A549 (cell line): ENCODE data around the gene LRRC61. TPM values are rescaled to one million over a fixed set of nuclear protein-coding genes. Genes with fewer than 3 reads are reported as not detected.

Source experiments
- ATAC-seq, 2 experiments: fragments of 200-7000 bp in 1 of 2; fragments of >200 bp in 1 of 2; cut with Nextera tagmentation in 1 of 2; cut with Tn5 transposase in 1 of 2; 3 replicates each; pipeline versions ENCODE4 v1.8.0 to v1.9.1; 2018 to 2020; ENCODE audit warnings: mild to moderate bottlenecking in 1 of 2, moderate library complexity in 1 of 2
- CTCF ChIA-PET: fragments of 300-600 bp; sonication (Branson Sonifier 250); formaldehyde crosslinking; extraction: SDS; loops from one replicate; lab custom pipeline; 2021; ENCODE audit warnings: antibody characterized with exemption, inconsistent platforms; lab: Yijun Ruan, JAX
- POLR2A ChIA-PET: fragments of 350-600 bp; formaldehyde crosslinking; extraction: SDS; loops from one replicate; lab custom pipeline; 2021; ENCODE audit warnings: antibody characterized with exemption, inconsistent platforms; lab: Yijun Ruan, JAX
- DNase-seq, 2 experiments: peaks; one replicate each; pipeline versions ENCODE4 v3.0.0 to v3.0.0-alpha.2; 2011 to 2016; ENCODE audit warnings: low read depth in 1 of 2, low spot score in 1 of 2
- FAIRE-seq: peaks from 2 replicates; lab custom pipeline; 2011; peaks lifted over from hg19 to GRCh38; lab: Jason Lieb, UNC
- H3K27ac ChIP-seq, 2 experiments: fragments of >200 bp; sonication (Bioruptor Twin); formaldehyde crosslinking; 3 replicates each; pipeline ENCODE4 v1.5.1; 2016 to 2017
- H3K4me1 ChIP-seq: fragments of >200 bp; sonication (Bioruptor Twin); formaldehyde crosslinking; 3 replicates; pipeline ENCODE4 v1.6.1; 2016
- H3K4me2 ChIP-seq: fragments of >200 bp; sonication (Bioruptor Twin); formaldehyde crosslinking; 3 replicates; pipeline ENCODE4 v1.6.1; 2016
- H3K4me3 ChIP-seq: fragments of >200 bp; sonication (Bioruptor Twin); formaldehyde crosslinking; 3 replicates; pipeline ENCODE4 v1.5.1; 2016
- H3K9me3 ChIP-seq: fragments of >200 bp; sonication (Bioruptor Twin); formaldehyde crosslinking; 3 replicates; pipeline ENCODE4 v1.6.1; 2016
- BHLHE40 ChIP-seq: IDR thresholded peaks from 2 replicates; pipeline ENCODE4 v1.6.1; 2012; ENCODE audit warnings: low read depth, low read length, inconsistent platforms
- CBX2 ChIP-seq: fragments of 200-600 bp; sonication (generic); IDR thresholded peaks from 2 replicates; pipeline ENCODE4 v1.6.1; 2016; ENCODE audit warnings: low read depth, mild to moderate bottlenecking, borderline replicate concordance
- CEBPB ChIP-seq, 2 experiments: fragments of >200 bp in 1 of 2; sonication (Bioruptor Twin) in 1 of 2; formaldehyde crosslinking in 1 of 2; IDR thresholded peaks; 2 replicates each; pipeline ENCODE4 v1.6.1; 2012 to 2016
- CHD4 ChIP-seq: fragments of 200-600 bp; sonication (generic); IDR thresholded peaks from 2 replicates; pipeline ENCODE4 v1.6.1; 2016; ENCODE audit warnings: antibody characterized with exemption, mild to moderate bottlenecking, borderline replicate concordance
- EHF ChIP-seq: fragments of 250-450 bp; sonication (Bioruptor Pico); IDR thresholded peaks from 2 replicates; pipeline ENCODE4 v1.5.0; 2020; ENCODE audit warnings: mild to moderate bottlenecking
- FOSL2 ChIP-seq, 2 experiments: fragments of 450-650 bp in 1 of 2; fragments of >200 bp in 1 of 2; sonication (Bioruptor Twin) in 1 of 2; formaldehyde crosslinking; IDR thresholded peaks; 2 replicates each; pipeline versions ENCODE4 v1.5.0 to v1.6.1; 2016 to 2020; ENCODE audit warnings: mild to moderate bottlenecking in 1 of 2, moderate library complexity in 1 of 2
- FOXS1 ChIP-seq: fragments of 250-450 bp; sonication (Bioruptor Pico); IDR thresholded peaks from 2 replicates; pipeline ENCODE4 v1.5.0; 2020; ENCODE audit warnings: mild to moderate bottlenecking, moderate library complexity
- HOXA7 ChIP-seq: fragments of 250-450 bp; sonication (Bioruptor Pico); IDR thresholded peaks from 2 replicates; pipeline ENCODE4 v1.5.0; 2020; ENCODE audit warnings: mild to moderate bottlenecking, moderate library complexity
- HOXB13 ChIP-seq: fragments of 250-450 bp; sonication (Bioruptor Pico); IDR thresholded peaks from 2 replicates; pipeline ENCODE4 v1.5.0; 2020; ENCODE audit warnings: low read depth, mild to moderate bottlenecking, moderate library complexity
- JUN ChIP-seq, 2 experiments: fragments of >200 bp; sonication (Bioruptor Twin); formaldehyde crosslinking; IDR thresholded peaks; 2 replicates in 1 of 2; 3 replicates in 1 of 2; pipeline ENCODE4 v1.6.1; 2016 to 2017
- JUNB ChIP-seq: fragments of >200 bp; sonication (Bioruptor Twin); formaldehyde crosslinking; IDR thresholded peaks from 2 replicates; pipeline ENCODE4 v1.6.1; 2016
- KDM1A ChIP-seq: fragments of 200-600 bp; sonication (generic); IDR thresholded peaks from 2 replicates; pipeline ENCODE4 v1.6.1; 2016; ENCODE audit warnings: low read depth, mild to moderate bottlenecking
- KDM5A ChIP-seq: fragments of 200-600 bp; sonication (generic); IDR thresholded peaks from 2 replicates; pipeline ENCODE4 v1.6.1; 2016; ENCODE audit warnings: antibody characterized with exemption, mild to moderate bottlenecking
- MAZ ChIP-seq: fragments of 150-350 bp; IDR thresholded peaks from 2 replicates; pipeline ENCODE4 v1.6.1; 2014; ENCODE audit warnings: antibody characterized with exemption, low read depth, low read length, borderline replicate concordance
- NPAS2 ChIP-seq: fragments of 250-450 bp; sonication (Bioruptor Pico); IDR thresholded peaks from 2 replicates; pipeline ENCODE4 v1.8.0; 2022; ENCODE audit warnings: mild to moderate bottlenecking, moderate library complexity, borderline replicate concordance
- NR3C1 ChIP-seq: fragments of >200 bp; sonication (Bioruptor Twin); formaldehyde crosslinking; IDR thresholded peaks from 3 replicates; pipeline ENCODE4 v1.6.1; 2017
- PHF8 ChIP-seq: fragments of 200-600 bp; sonication (generic); IDR thresholded peaks from 2 replicates; pipeline ENCODE4 v1.6.1; 2016; ENCODE audit warnings: low read depth, mild to moderate bottlenecking, antibody characterized with exemption, moderate library complexity, borderline replicate concordance
- POLR2A ChIP-seq: IDR thresholded peaks from 2 replicates; pipeline ENCODE4 v1.6.1; 2012; ENCODE audit warnings: mild to moderate bottlenecking, low read length
- POLR2AphosphoS2 ChIP-seq: conservative IDR thresholded peaks from 2 replicates; pipeline ENCODE4 v1.6.1; 2012; ENCODE audit warnings: low read length, improper control_type of control experiment, inconsistent platforms
- RARB ChIP-seq: fragments of 250-450 bp; sonication (Bioruptor Pico); IDR thresholded peaks from 2 replicates; pipeline ENCODE4 v1.8.0; 2021; ENCODE audit warnings: mild to moderate bottlenecking, moderate library complexity
- RFX5 ChIP-seq: fragments of 450-650 bp; IDR thresholded peaks from 2 replicates; pipeline ENCODE4 v1.7.1; 2014; ENCODE audit warnings: antibody characterized with exemption, mild to moderate bottlenecking, moderate library complexity
- SMC3 ChIP-seq: fragments of >200 bp; sonication (Bioruptor Twin); formaldehyde crosslinking; IDR thresholded peaks from 3 replicates; pipeline ENCODE4 v1.6.1; 2018; ENCODE audit warnings: inconsistent platforms
- SREBF2 ChIP-seq: fragments of 450-650 bp; IDR thresholded peaks from 2 replicates; pipeline ENCODE4 v1.6.1; 2014; ENCODE audit warnings: mild to moderate bottlenecking, moderate library complexity
- TP53 ChIP-seq: fragments of 250-450 bp; sonication (Bioruptor Pico); IDR thresholded peaks from 2 replicates; pipeline ENCODE4 v1.5.0; 2021; ENCODE audit warnings: mild to moderate bottlenecking, moderate library complexity
- ZFP36 ChIP-seq: fragments of 450-650 bp; IDR thresholded peaks from 2 replicates; pipeline ENCODE4 v1.6.1; 2014; ENCODE audit warnings: borderline replicate concordance; ENCODE audit not compliant: partially characterized antibody
- ZNF302 ChIP-seq: fragments of 250-450 bp; sonication (Bioruptor Pico); IDR thresholded peaks from 2 replicates; pipeline ENCODE4 v1.9.0; 2021; ENCODE audit warnings: inconsistent platforms, mild to moderate bottlenecking, moderate library complexity
- WGBS: methylation state at CpG from one replicate; pipeline ENCODE4 v1.1.6; 2017; ENCODE audit errors: missing lambda C conversion rate; 5-methylcytosine and 5-hydroxymethylcytosine counted together
- polyA plus RNA-seq, 4 experiments: library from polyadenylated mRNA; depleted of rRNA in 3 of 4; stranded (reverse); fragments of >200 nt; fragmentation: RNase III in 1 of 4; extraction: RNeasy Plus Mini Kit Qiagen cat#74134 plus additional on column Dnase treatment in 1 of 4; gene quantifications; 2 replicates in 3 of 4; 3 replicates in 1 of 4; pipeline ENCODE4 v1.2.3, GENCODE V29; 2011 to 2017
- TF ChIP-seq, protein P1 (sequence below): IDR thresholded peaks from 2 replicates; pipeline ENCODE4 v1.6.1; 2012
- TF ChIP-seq, protein P2 (sequence below): fragments of >200 bp; sonication (Bioruptor Twin); formaldehyde crosslinking; IDR thresholded peaks from 2 replicates; pipeline ENCODE4 v1.6.1; 2016
- TF ChIP-seq, protein P3 (sequence below): fragments of >200 bp; sonication (Bioruptor Twin); formaldehyde crosslinking; IDR thresholded peaks from 3 replicates; pipeline ENCODE4 v1.6.1; 2016

The LRRC61 gene
- polyA plus RNA-seq, 2 of the 4 experiments (the other 2 are of a cell fraction) = 0.19 to 0.22 TPM

DNA sequence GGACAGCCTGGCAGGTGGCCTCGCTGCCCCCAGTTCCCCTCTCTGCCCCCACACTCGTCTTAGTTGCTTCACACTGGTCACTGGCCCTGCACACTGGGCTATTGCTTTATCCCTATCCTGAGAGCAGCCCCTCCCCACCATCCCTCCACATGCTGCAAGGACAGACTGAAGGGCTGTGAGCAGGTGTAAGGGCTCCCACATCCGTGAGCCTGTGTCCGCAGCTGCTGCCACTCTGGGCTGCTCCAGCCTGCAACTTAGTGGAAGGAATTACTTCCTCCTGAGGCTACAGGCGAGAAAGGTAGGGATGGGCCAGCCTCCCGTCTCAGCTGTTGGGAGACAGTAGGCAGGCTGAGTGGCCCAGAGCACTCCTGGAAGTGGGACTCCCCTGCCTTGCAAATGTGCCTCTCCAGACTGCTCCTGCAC lies 14.5 kb downstream of the LRRC61 start:
- TF ChIP-seq RARB (CRISPR knock-in tag) (no peak), RFX5 (no peak), FOSL2 (IDR thresholded peaks at IDR 0.05) (no peak), FOSL2 (CRISPR knock-in tag; IDR thresholded peaks at IDR 0.05) (no peak), ZNF302 (CRISPR knock-in tag) (no peak), SMC3 (no peak), TP53 (no peak), NR3C1 (no peak), NPAS2 (CRISPR knock-in tag) (no peak), HOXA7 (CRISPR knock-in tag) (no peak), CEBPB (IDR thresholded peaks at IDR 0.05) (no peak), FOXS1 (CRISPR knock-in tag) (no peak), SREBF2 (no peak), JUNB (no peak), MAZ (no peak), KDM5A (no peak), HOXB13 (CRISPR knock-in tag) (no peak), POLR2A (no peak)
- TF ChIP-seq, protein P1, sequence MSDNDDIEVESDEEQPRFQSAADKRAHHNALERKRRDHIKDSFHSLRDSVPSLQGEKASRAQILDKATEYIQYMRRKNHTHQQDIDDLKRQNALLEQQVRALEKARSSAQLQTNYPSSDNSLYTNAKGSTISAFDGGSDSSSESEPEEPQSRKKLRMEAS = no peak
- Histone ChIP-seq H3K27ac (no peak overlapping the region), H3K4me3 (no peak overlapping the region), H3K9me3 (no peaks in the 10 kb centered on the region), H3K4me2 (no peak overlapping the region), H3K4me1 (no peaks in the 10 kb centered on the region)
- DNase-seq (no peak), ATAC-seq (no peak; a peak in 2 of 6 replicates), FAIRE-seq (no peak)
- ChIA-PET CTCF (interaction anchor here (1.3 kb wide), 1 partner anchor 18 kb away, joined by 4 read pairs; no protein-coding TSS in a partner anchor), POLR2A (no interaction called here)
- 60% methylated on average over 6 of the region's 6 CpGs for WGBS

DNA sequence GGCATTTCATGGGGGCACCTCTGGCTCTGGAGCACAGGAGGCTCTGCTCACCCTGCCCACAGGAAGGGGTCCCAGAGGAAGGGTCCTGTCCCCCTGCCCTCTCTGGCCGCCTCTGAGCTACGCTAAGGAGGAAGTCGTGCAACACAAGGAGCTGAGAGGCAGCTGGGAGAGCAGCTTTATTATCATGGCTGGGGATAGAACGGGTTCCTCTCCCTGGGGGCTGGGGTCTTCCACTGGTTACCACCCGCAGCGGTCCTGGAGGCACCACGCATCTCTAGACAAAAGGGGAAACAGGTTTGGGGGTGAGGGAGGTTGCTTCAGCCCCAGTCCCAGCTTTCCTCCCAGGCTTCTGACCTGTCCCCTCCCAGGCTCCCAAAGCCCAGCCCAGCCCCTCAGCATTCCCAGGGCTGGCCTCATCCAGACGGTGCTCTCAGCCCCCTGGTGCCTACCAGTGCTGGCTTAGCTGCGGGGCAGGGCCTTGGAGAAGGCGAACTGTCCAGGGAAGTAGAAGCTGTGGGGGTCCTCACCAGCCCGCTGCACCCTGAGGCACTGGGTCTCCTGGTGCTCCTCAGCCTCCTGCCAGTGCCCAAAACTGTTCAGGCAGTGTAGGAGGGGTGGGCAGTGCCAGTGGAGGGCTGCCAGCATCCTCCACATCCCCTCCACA lies 15.1 kb downstream of the LRRC61 start:
- Histone ChIP-seq H3K9me3 (no peaks in the 10 kb centered on the region), H3K4me1 (no peaks in the 10 kb centered on the region), H3K4me3 (no peak overlapping the region), H3K4me2 (no peak overlapping the region), H3K27ac (no peak overlapping the region)
- no peak for FAIRE-seq
- ChIA-PET CTCF (interaction anchor here (1.3 kb wide), 1 partner anchor 17 kb away, joined by 4 read pairs; no protein-coding TSS in a partner anchor), POLR2A (no interaction called here)
- DNase-seq = no peak
- 41% methylated on average over 4 of the region's 11 CpGs for WGBS
- ATAC-seq = no peak
- TF ChIP-seq CBX2 = no peak
- TF ChIP-seq, protein P2, sequence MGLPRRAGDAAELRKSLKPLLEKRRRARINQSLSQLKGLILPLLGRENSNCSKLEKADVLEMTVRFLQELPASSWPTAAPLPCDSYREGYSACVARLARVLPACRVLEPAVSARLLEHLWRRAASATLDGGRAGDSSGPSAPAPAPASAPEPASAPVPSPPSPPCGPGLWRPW = no peak
- TF ChIP-seq SMC3 = no peak

DNA sequence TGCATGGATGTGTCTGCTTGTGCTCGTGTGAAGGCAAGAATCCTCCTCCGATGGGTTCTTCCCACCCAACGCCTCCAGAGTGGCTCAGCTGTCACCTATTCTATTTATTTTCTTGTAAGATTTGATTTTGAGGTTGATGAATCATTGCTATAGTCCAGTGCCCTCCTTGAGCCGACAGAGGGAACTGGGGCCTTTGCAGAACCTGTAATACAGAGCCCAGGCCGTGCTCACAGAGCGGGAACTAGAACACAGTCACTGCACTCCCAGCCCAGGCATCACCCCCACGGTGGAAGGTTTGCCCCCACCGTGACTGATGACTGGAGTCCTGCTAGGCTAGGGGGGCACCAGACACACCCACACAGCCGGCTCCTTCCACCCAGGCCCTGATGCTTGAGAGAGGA lies 16.3 kb downstream of the LRRC61 start:
- H3K27ac ChIP-seq = no peak overlapping the region
- ATAC-seq (no peak), DNase-seq (no peak), FAIRE-seq (no peak)
- 63% methylated on average over 6 of the region's 9 CpGs for WGBS
- CTCF ChIA-PET = no interaction called here
- no peak overlapping the region for H3K4me2 ChIP-seq
- 0 out of 3 replicates have a peak, but pooled peaks cover 9% of the 10 kb centered on the region for H3K9me3 ChIP-seq
- no peak for TF ChIP-seq BHLHE40
- H3K4me1 ChIP-seq = no peaks in the 10 kb centered on the region
- POLR2A ChIA-PET = no interaction called here
- H3K4me3 ChIP-seq = no peak overlapping the region

DNA sequence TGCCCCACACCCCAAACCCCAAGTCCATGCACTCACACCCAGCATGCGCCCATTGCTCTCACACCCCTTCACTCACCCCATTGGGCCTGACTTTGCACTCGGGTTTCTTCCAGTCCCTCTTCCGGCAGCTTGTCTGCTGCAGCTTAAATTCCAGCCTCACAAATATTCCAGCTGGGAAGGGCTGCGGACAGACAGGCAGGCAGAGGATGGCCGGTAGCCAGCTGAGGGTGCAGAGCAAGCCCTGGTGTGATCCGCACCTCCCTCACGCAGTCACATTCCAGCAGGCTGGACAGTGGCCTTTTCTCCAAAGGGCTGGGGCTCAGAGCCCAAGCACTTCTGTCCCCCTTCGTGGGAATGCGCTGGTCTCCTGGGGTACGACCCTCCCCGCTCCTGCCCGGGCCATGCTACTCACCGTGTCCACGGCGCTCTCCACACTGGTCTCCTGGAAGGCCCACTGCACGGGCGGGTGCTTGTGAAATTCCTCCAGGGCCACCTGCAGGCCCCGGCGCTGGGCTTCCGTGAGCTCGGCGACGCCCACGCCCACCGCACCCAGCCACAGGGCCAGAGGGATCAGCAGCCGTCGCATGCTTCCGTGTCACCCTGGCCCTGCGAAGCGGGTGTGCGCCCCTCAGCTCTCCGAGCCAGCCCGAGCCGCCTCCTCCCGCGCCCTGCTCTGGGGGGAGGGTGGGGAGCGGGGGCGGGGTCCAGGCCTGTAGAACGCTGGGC lies 17.0 kb downstream of the LRRC61 start:
- ATAC-seq (no peak), DNase-seq (no peak), FAIRE-seq (no peak)
- 77% methylated on average over 21 of the region's 39 CpGs for WGBS
- H3K27ac ChIP-seq = no peak overlapping the region
- no peaks in the 10 kb centered on the region for H3K4me1 ChIP-seq
- POLR2A ChIA-PET = no interaction called here
- peaks cover 16% of the 10 kb centered on the region; the same call in 1 of the 3 replicates for H3K9me3 ChIP-seq
- CTCF ChIA-PET = interaction anchor here (0.9 kb wide), 1 partner anchor 16 kb away, joined by 3 read pairs; no protein-coding TSS in a partner anchor
- H3K4me3 ChIP-seq = no peak overlapping the region
- no peak overlapping the region for H3K4me2 ChIP-seq
- TF ChIP-seq RFX5 (no peak), JUNB (no peak), JUN (IDR thresholded peaks at IDR 0.05) (no peak), KDM1A (no peak), ZNF302 (CRISPR knock-in tag) (no peak), SREBF2 (no peak), POLR2AphosphoS2 (no peak), RARB (CRISPR knock-in tag) (no peak), PHF8 (no peak), TP53 (no peak), EHF (no peak), FOXS1 (CRISPR knock-in tag) (no peak), CHD4 (no peak), CEBPB (IDR thresholded peaks at IDR 0.05) (no peak), NPAS2 (CRISPR knock-in tag) (no peak), ZFP36 (no peak)
- TF ChIP-seq, protein P3, sequence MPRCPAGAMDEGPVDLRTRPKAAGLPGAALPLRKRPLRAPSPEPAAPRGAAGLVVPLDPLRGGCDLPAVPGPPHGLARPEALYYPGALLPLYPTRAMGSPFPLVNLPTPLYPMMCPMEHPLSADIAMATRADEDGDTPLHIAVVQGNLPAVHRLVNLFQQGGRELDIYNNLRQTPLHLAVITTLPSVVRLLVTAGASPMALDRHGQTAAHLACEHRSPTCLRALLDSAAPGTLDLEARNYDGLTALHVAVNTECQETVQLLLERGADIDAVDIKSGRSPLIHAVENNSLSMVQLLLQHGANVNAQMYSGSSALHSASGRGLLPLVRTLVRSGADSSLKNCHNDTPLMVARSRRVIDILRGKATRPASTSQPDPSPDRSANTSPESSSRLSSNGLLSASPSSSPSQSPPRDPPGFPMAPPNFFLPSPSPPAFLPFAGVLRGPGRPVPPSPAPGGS = no peak
